Activated CD8-positive, alpha-beta T cell treated with anti-CD3 and anti-CD28 coated beads for 36 hours (primary cell): Measurements from ENCODE around the gene PABPN1. TPM values are rescaled to one million over a fixed set of nuclear protein-coding genes. Genes with fewer than 3 reads are reported as not detected.

Experiments used
- ATAC-seq: fragments of 200-7000 bp; cut with Tn5 transposase; one replicate; pipeline ENCODE4 v1.10.0; 2021; ENCODE audit warnings: mild to moderate bottlenecking, moderate library complexity
- CTCF ChIA-PET: fragments of 350-600 bp; sonication (Branson Sonifier 250); formaldehyde crosslinking; loops from one replicate; lab custom pipeline; 2021; ENCODE audit warnings: antibody characterized with exemption; lab: Charles Lee
- POLR2A ChIA-PET: fragments of 350-600 bp; sonication (Branson Sonifier 250); formaldehyde crosslinking; loops from one replicate; lab custom pipeline; 2021; ENCODE audit warnings: antibody characterized with exemption; lab: Charles Lee
- DNase-seq: peaks from one replicate; pipeline ENCODE4 v3.0.0-alpha.2; 2020
- H3K27ac Mint-ChIP-seq: one replicate; pipeline ENCODE4 v1.8.0; 2021; ENCODE audit warnings: mild to moderate bottlenecking, mixed read lengths
- H3K27me3 Mint-ChIP-seq: one replicate; pipeline ENCODE4 v1.8.0; 2021; ENCODE audit warnings: mixed read lengths
- H3K36me3 Mint-ChIP-seq: one replicate; pipeline ENCODE4 v1.8.0; 2021; ENCODE audit warnings: low read depth, mixed read lengths
- H3K4me1 Mint-ChIP-seq: one replicate; pipeline ENCODE4 v1.8.0; 2021; ENCODE audit warnings: low read depth, mixed read lengths
- H3K4me3 Mint-ChIP-seq: one replicate; pipeline ENCODE4 v1.8.0; 2021; ENCODE audit warnings: mild to moderate bottlenecking, moderate library complexity, mixed read lengths
- H3K9me3 Mint-ChIP-seq: one replicate; pipeline ENCODE4 v1.8.0; 2021; ENCODE audit warnings: mixed read lengths
- intact Hi-C: fragments of 100-400 bp; cut with micrococcal nuclease; formaldehyde crosslinking; loops from one replicate; pipeline ENCODE4 v1.10.0; 2022
- total RNA-seq, 2 experiments: library from RNA; stranded (reverse); gene quantifications; one replicate each; pipeline ENCODE4 v1.2.3, GENCODE V29; 2021
- TF ChIP-seq, protein P1 (sequence below): fragments of 200-600 bp; IDR thresholded peaks from one replicate; pipeline ENCODE4 v1.8.0; 2022; ENCODE audit warnings: antibody characterized with exemption, mild to moderate bottlenecking

PABPN1 gene
- total RNA-seq, 2 experiments from 2014 or later: 258 to 260 TPM

DNA sequence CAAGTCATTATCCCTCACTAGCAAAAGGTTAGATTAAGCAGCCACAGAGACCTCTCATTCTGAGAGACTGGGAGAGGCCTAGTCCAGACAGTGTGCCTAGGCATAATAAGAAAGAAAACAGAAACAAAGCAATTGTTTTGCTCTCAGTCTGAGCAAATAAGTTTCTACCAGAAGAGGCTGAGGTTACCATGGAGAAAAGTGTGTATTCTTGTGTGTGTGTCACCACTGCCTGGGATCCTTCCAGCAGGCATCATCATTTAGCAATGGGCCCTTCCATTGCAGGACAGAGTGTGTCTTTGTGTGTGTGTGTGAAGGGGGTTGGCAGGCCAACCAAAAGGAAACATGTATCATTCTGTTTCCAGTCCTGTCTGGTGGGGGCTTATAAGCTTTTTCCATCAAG is 40.1 kb downstream of the PABPN1 start:
- no peaks in the 10 kb centered on the region for H3K9me3 Mint-ChIP-seq
- no peaks in the 10 kb centered on the region for H3K36me3 Mint-ChIP-seq
- DNase-seq: no peak
- ATAC-seq: peak; percentile 29
- peaks cover 14% of the 10 kb centered on the region for H3K27me3 Mint-ChIP-seq
- no peak overlapping the region for H3K27ac Mint-ChIP-seq
- ChIA-PET CTCF (interaction anchor here (0.7 to 1.9 kb wide), 3 partner anchors 9 to 34 kb away, joined by 3 to 8 read pairs (median 3); no protein-coding TSS in a partner anchor), POLR2A (no interaction called here)
- intact Hi-C loops: no loop called here
- no peak overlapping the region for H3K4me3 Mint-ChIP-seq
- TF ChIP-seq, protein P1, sequence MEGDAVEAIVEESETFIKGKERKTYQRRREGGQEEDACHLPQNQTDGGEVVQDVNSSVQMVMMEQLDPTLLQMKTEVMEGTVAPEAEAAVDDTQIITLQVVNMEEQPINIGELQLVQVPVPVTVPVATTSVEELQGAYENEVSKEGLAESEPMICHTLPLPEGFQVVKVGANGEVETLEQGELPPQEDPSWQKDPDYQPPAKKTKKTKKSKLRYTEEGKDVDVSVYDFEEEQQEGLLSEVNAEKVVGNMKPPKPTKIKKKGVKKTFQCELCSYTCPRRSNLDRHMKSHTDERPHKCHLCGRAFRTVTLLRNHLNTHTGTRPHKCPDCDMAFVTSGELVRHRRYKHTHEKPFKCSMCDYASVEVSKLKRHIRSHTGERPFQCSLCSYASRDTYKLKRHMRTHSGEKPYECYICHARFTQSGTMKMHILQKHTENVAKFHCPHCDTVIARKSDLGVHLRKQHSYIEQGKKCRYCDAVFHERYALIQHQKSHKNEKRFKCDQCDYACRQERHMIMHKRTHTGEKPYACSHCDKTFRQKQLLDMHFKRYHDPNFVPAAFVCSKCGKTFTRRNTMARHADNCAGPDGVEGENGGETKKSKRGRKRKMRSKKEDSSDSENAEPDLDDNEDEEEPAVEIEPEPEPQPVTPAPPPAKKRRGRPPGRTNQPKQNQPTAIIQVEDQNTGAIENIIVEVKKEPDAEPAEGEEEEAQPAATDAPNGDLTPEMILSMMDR: no peak
- H3K4me1 Mint-ChIP-seq: no peaks in the 10 kb centered on the region

GRCh38 chr14:23361763-23362162 is 40.5 kb downstream of the PABPN1 start:
- DNase-seq (no peak), ATAC-seq (no peak)
- no peaks in the 10 kb centered on the region for H3K9me3 Mint-ChIP-seq
- H3K4me3 Mint-ChIP-seq: no peak overlapping the region
- CTCF ChIA-PET: interaction anchor here (1.7 to 1.9 kb wide), 2 partner anchors 18 to 34 kb away, joined by 3 to 8 read pairs; no protein-coding TSS in a partner anchor
- H3K27ac Mint-ChIP-seq: no peak overlapping the region
- TF ChIP-seq, protein P1: no peak
- no peaks in the 10 kb centered on the region for H3K4me1 Mint-ChIP-seq
- H3K27me3 Mint-ChIP-seq: peaks cover 17% of the 10 kb centered on the region
- POLR2A ChIA-PET: no interaction called here
- intact Hi-C loops: no loop called here
- H3K36me3 Mint-ChIP-seq: no peaks in the 10 kb centered on the region

GRCh38 chr14:23362200-23362599 is 40.9 kb downstream of the PABPN1 start:
- TF ChIP-seq, protein P1: no peak
- Mint-ChIP-seq H3K9me3 (no peaks in the 10 kb centered on the region), H3K27ac (no peak overlapping the region), H3K36me3 (no peaks in the 10 kb centered on the region), H3K27me3 (peaks cover 21% of the 10 kb centered on the region), H3K4me1 (no peaks in the 10 kb centered on the region), H3K4me3 (no peak overlapping the region)
- ATAC-seq (no peak), DNase-seq (no peak)
- intact Hi-C loops: no loop called here
- ChIA-PET POLR2A (no interaction called here), CTCF (interaction anchor here (1.7 to 1.9 kb wide), 2 partner anchors 18 to 35 kb away, joined by 3 to 8 read pairs; no protein-coding TSS in a partner anchor)

GRCh38 chr14:23364164-23365035 is 43.1 kb downstream of the PABPN1 start:
- DNase-seq (no peak), ATAC-seq (no peak)
- H3K4me1 Mint-ChIP-seq: no peaks in the 10 kb centered on the region
- peaks cover 25% of the 10 kb centered on the region for H3K27me3 Mint-ChIP-seq
- no peak overlapping the region for H3K4me3 Mint-ChIP-seq
- CTCF ChIA-PET: interaction anchor here (0.9 to 1.1 kb wide), 2 partner anchors 16 to 37 kb away, joined by 3 read pairs; no protein-coding TSS in a partner anchor
- POLR2A ChIA-PET: interaction anchor here (1.2 kb wide), 1 partner anchor 11 kb away, joined by 3 read pairs; no protein-coding TSS in a partner anchor
- no peaks in the 10 kb centered on the region for H3K36me3 Mint-ChIP-seq
- no peaks in the 10 kb centered on the region for H3K9me3 Mint-ChIP-seq
- intact Hi-C loops: no loop called here
- TF ChIP-seq, protein P1: no peak
- no peak overlapping the region for H3K27ac Mint-ChIP-seq
